HT-29 (cell line): ENCODE data around the gene SLX4IP. TPM values are rescaled to one million over a fixed set of nuclear protein-coding genes. Genes with fewer than 3 reads are reported as not detected.
A peak's percentile ranks its signal among the peaks of the same experiment; 100 is the strongest.

Source experiments
- DNase-seq: peaks from one replicate; pipeline ENCODE4 v3.0.0-alpha.2; 2015; ENCODE audit warnings: low spot score
- total RNA-seq: library from RNA; depleted of rRNA; stranded (reverse); fragments of >200 nt; shearing (Covaris generic); gene quantifications from 2 replicates; pipeline ENCODE4 v1.2.3, GENCODE V29; 2014

Gene SLX4IP
- total RNA-seq, 1 experiment from 2014 or later: 1.4 TPM

- DNase-seq: no peak
These were observed 198.6 kb downstream of the SLX4IP start for GRCh38 chr20:10633718-10634117.

GRCh38 chr20:10634211-10634610 is 199.1 kb downstream of the SLX4IP start:
- DNase-seq: no peak

- DNase-seq: no peak
These were observed 199.7 kb downstream of the SLX4IP start for GRCh38 chr20:10634683-10635411.

GRCh38 chr20:10635476-10636208 is 200.5 kb downstream of the SLX4IP start:
- DNase-seq: no peak

- no peak for DNase-seq
These were observed 201.3 kb downstream of the SLX4IP start for GRCh38 chr20:10636326-10636818.

GRCh38 chr20:10637031-10637559 is 202.0 kb downstream of the SLX4IP start:
- DNase-seq: no peak

GRCh38 chr20:10637563-10637962 is 202.5 kb downstream of the SLX4IP start:
- DNase-seq: no peak

GRCh38 chr20:10639077-10639736 is 204.1 kb downstream of the SLX4IP start:
- no peak for DNase-seq

- no peak for DNase-seq
These were observed 204.8 kb downstream of the SLX4IP start for GRCh38 chr20:10639737-10640556.

GRCh38 chr20:10640897-10641296 is 205.8 kb downstream of the SLX4IP start:
- no peak for DNase-seq

- DNase-seq: no peak
These were observed 206.4 kb downstream of the SLX4IP start for GRCh38 chr20:10641467-10641866.

- no peak for DNase-seq
These were observed 206.8 kb downstream of the SLX4IP start for GRCh38 chr20:10641893-10642292.

GRCh38 chr20:10642856-10643559 is 207.9 kb downstream of the SLX4IP start:
- DNase-seq: no peak

GRCh38 chr20:10643560-10643873 is 208.4 kb downstream of the SLX4IP start:
- DNase-seq: no peak

GRCh38 chr20:10644458-10645204 is 209.5 kb downstream of the SLX4IP start:
- no peak for DNase-seq

- no peak for DNase-seq
These were observed 210.1 kb downstream of the SLX4IP start for GRCh38 chr20:10645205-10645570.

GRCh38 chr20:10646006-10646405 is 210.9 kb downstream of the SLX4IP start:
- DNase-seq: no peak

GRCh38 chr20:10646886-10647420 is 211.8 kb downstream of the SLX4IP start:
- DNase-seq: no peak

GRCh38 chr20:10647471-10647870 is 212.4 kb downstream of the SLX4IP start:
- peak; percentile 22 for DNase-seq

- no peak for DNase-seq
These were observed 212.8 kb downstream of the SLX4IP start for GRCh38 chr20:10647909-10648308.
